Glomerular endothelial cell (primary cell): Measurements from ENCODE around the gene SIDT2. TPM values are rescaled to one million over a fixed set of nuclear protein-coding genes. Genes with fewer than 3 reads are reported as not detected.
"Not testable (repeated sequence)": the region's sequence is repeated elsewhere in the genome, so short reads cannot be mapped to it uniquely, and the experiment has no call there.

Source experiments
- DNase-seq: peaks from one replicate; pipeline ENCODE4 v3.0.0-alpha.2; 2011; ENCODE audit warnings: low read depth, low spot score; ENCODE audit errors: extremely low read depth
- total RNA-seq: library from RNA; depleted of rRNA; stranded (reverse); fragments of >200 nt; gene quantifications from 2 replicates; pipeline ENCODE4 v1.2.3, GENCODE V29; 2015

The SIDT2 gene
- total RNA-seq, 1 donor from 2014 or later, result 21.5 TPM

GRCh38 chr11:117201658-117202305, 23.2 kb downstream of the SIDT2 start:
- DNase-seq, result no peak

- DNase-seq, result no peak
These were observed 24.0 kb downstream of the SIDT2 start for GRCh38 chr11:117202386-117203068.

- DNase-seq, result no peak
These were observed 24.5 kb downstream of the SIDT2 start for GRCh38 chr11:117203069-117203407.

- DNase-seq, result no peak
These were observed 25.9 kb downstream of the SIDT2 start for GRCh38 chr11:117204283-117205080.

- no peak for DNase-seq
These were observed 26.8 kb downstream of the SIDT2 start for GRCh38 chr11:117205211-117205818.

GRCh38 chr11:117206111-117206510, 27.6 kb downstream of the SIDT2 start:
- not testable (repeated sequence) for DNase-seq

- DNase-seq, result not testable (repeated sequence)
These were observed 28.3 kb downstream of the SIDT2 start for GRCh38 chr11:117206859-117207258.

- not testable (repeated sequence) for DNase-seq
These were observed 28.9 kb downstream of the SIDT2 start for GRCh38 chr11:117207481-117207880.

- DNase-seq, result not testable (repeated sequence)
These were observed 30.2 kb downstream of the SIDT2 start for GRCh38 chr11:117208710-117209109.

- not testable (repeated sequence) for DNase-seq
These were observed 31.0 kb downstream of the SIDT2 start for GRCh38 chr11:117209351-117210125.

- DNase-seq, result no peak
These were observed 32.1 kb downstream of the SIDT2 start for GRCh38 chr11:117210620-117211019.

- no peak for DNase-seq
These were observed 34.3 kb downstream of the SIDT2 start for GRCh38 chr11:117212697-117213355.

- no peak for DNase-seq
These were observed 36.0 kb downstream of the SIDT2 start for GRCh38 chr11:117214404-117215110.

- no peak for DNase-seq
These were observed 38.9 kb downstream of the SIDT2 start for GRCh38 chr11:117217141-117218084.

- DNase-seq, result no peak
These were observed 39.8 kb downstream of the SIDT2 start for GRCh38 chr11:117218133-117218915.

GRCh38 chr11:117219001-117219400, 40.5 kb downstream of the SIDT2 start:
- no peak for DNase-seq

- no peak for DNase-seq
These were observed 40.9 kb downstream of the SIDT2 start for GRCh38 chr11:117219455-117219854.
